HCT116 (cell line): ENCODE measurements around the gene SNX20.

Experiments
- ATF3 ChIP-seq: IDR thresholded peaks from 2 replicates; pipeline ENCODE4 v1.6.1; 2012
- CTCF ChIP-seq, 3 experiments: fragments of 200-600 bp in 1 of 3; sonication (generic) in 1 of 3; IDR thresholded peaks in 2 of 3; conservative IDR thresholded peaks in 1 of 3; 2 replicates each; pipeline ENCODE4 v1.5.1; 2012 to 2017; ENCODE audit warnings: low read depth in 2 of 3, low read length in 2 of 3, antibody characterized with exemption in 1 of 3, borderline replicate concordance in 1 of 3, control low read depth in 1 of 3, mild to moderate bottlenecking in 1 of 3, mixed read lengths in 1 of 3, mixed run types in 1 of 3, moderate library complexity in 1 of 3; ENCODE audit not compliant: insufficient read depth in 1 of 3
- EGR1 ChIP-seq: IDR thresholded peaks from 2 replicates; pipeline ENCODE4 v1.6.1; 2012; ENCODE audit warnings: low read depth
- EZH2 ChIP-seq: fragments of 200-600 bp; sonication (generic); IDR thresholded peaks from 2 replicates; pipeline ENCODE4 v1.6.1; 2017; ENCODE audit warnings: antibody characterized with exemption, mixed run types
- POLR2A ChIP-seq: IDR thresholded peaks from 2 replicates; pipeline ENCODE4 v1.7.0; 2011; ENCODE audit warnings: borderline replicate concordance; ENCODE audit not compliant: insufficient read depth, insufficient read length; ENCODE audit errors: extremely low read depth
- REST ChIP-seq: IDR thresholded peaks from 2 replicates; pipeline ENCODE4 v1.6.1; 2012; ENCODE audit warnings: low read depth
- SIN3A ChIP-seq: IDR thresholded peaks from 2 replicates; pipeline ENCODE4 v1.6.1; 2012; ENCODE audit warnings: low read depth
- SP1 ChIP-seq: IDR thresholded peaks from 2 replicates; pipeline ENCODE4 v1.6.1; 2012; ENCODE audit warnings: low read depth
- YY1 ChIP-seq: IDR thresholded peaks from 2 replicates; pipeline ENCODE4 v1.6.1; 2011; ENCODE audit warnings: low read length, low read depth, moderate library complexity, mild to moderate bottlenecking; ENCODE audit not compliant: insufficient replicate concordance; ENCODE audit errors: extremely low read depth
- ZNF274 ChIP-seq: fragments of 200-500 bp; sonication (Bioruptor generic); IDR thresholded peaks from 2 replicates; pipeline ENCODE4 v1.6.1; 2014; ENCODE audit warnings: mild to moderate bottlenecking, low read depth, low read length, inconsistent platforms

GRCh38 chr16:50688083-50688482 lies 7.0 kb upstream of the SNX20 start:
- TF ChIP-seq POLR2A (no peak), EGR1 (no peak), CTCF (IDR thresholded peaks at IDR 0.05 in 2 of 3, conservative IDR thresholded peaks at IDR 0.05 in 1 of 3; ENCODE audit: borderline replicate concordance in 1 of 3, insufficient read depth in 1 of 3, low read depth in 2 of 3, low read length in 2 of 3) (no peak), SIN3A (no peak), EZH2 (no peak), ATF3 (no peak), REST (no peak), SP1 (no peak), YY1 (no peak), ZNF274 (no peak)
